HG03565 (cell line): ENCODE measurements around the gene UBXN10.

Experiments used
- ATAC-seq: cut with Tn5 transposase; IDR thresholded peaks from one replicate; pipeline ENCODE4 v1.9.1; 2021; ENCODE audit warnings: mild to moderate bottlenecking, moderate library complexity; ENCODE audit not compliant: unreplicated experiment

UBXN10 gene

DNA sequence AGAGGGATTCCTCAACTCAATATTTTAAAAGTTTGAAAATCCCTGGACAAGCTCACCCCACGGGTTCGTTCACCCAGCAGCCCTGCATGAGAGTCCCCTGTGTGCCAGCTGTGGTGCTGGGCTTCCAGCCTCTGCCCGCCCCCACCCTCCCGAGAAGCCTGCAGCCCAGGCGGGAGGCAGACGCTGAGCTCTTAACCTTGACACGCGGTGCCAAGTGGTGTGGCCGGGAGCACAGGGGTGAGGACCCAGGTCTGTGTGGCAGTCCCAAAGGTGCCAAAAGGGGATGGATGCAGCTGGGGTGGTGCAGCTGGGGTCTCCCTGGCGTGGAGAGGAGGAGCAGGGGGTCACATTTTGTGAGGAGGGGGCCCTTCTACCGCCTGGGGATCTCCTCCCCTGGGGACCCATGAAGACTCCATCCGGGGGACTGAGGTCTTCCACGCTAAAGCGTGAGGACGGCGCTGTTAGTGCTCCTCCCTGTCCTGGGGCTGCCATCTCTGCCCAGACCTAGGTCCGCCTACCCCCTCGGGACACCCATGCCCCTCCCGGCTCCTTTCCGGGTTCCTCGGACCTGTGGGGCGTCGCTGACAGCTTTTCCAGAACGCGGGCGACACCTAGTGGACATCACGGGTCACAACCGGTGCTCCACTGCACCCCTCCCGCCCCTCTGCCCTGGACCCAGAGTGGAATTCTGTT is 33.8 kb upstream of the UBXN10 start:
- ATAC-seq: no peak

DNA sequence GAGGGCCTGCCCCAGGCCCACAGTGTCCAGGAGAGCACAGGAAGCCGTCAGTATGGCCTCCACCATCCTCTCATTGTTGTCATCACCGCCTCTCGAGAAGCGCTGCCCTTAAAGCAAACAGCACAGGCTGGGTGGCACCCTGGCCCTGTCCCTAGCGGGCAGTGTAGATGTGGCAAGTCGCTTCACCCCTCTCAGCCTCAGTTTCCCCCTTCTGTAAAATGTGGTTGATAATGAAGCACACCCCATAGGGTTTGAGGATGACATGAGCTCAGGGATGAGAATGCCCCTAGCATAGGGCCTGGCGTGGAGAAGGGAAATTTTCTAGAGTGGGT is 33.3 kb upstream of the UBXN10 start:
- ATAC-seq: no peak

- ATAC-seq: no peak
Observed at GRCh38 chr1:20153000-20153418, 32.9 kb upstream of the UBXN10 start.

DNA sequence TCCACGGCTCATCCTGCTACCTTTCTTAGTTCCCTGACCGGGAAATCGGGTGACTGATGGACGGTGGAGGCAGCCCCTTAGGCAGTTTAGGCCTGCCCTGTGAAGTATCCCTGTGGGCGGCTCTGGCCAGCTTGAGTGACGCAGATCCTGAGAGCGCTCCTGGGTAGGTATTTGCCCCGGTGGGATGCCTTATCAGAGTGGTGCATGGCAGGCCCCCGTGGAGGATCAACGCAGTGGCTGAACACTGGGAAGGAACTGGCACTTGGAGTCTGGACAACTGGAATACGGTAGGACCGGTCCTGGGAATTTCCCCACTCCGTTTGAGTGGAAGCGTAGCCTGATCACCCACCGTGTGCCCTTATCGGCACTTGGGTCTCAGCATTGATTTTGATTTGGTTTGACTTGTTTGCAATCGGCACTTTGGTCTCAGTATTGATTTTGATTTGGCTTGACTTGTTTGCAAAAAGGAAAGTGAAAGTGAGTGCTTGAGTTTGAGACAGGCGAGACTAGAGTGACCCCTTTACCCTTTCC is 31.5 kb upstream of the UBXN10 start:
- ATAC-seq: no peak

- ATAC-seq: no peak
Observed at GRCh38 chr1:20158358-20159070, 27.4 kb upstream of the UBXN10 start.

- ATAC-seq: no peak
Observed at GRCh38 chr1:20160034-20160433, 25.9 kb upstream of the UBXN10 start.

DNA sequence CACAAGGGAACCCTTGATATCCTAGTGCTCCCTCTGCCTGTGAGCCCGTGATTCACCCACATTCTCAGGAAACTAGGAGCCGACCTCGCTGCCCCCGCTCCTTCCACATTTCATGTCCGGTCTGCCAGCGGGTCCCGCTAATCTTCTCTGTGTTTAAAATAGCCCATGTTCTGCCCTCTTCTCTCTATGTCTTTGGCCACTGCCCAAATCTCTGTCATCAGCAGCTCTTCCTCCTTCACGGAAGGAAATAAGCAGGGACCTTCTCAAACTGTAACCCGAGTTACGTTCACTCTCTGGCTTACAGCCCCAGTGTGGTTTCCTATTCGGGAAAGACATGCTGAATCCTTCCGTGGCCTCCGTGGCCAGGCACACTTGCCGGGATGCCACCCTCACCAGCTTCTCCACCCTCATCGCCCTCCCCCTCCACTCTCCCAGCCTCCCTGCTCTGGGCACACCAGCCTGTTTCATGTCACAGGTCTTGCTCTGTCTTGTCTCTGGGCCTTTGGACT is 21.1 kb upstream of the UBXN10 start:
- no peak for ATAC-seq

DNA sequence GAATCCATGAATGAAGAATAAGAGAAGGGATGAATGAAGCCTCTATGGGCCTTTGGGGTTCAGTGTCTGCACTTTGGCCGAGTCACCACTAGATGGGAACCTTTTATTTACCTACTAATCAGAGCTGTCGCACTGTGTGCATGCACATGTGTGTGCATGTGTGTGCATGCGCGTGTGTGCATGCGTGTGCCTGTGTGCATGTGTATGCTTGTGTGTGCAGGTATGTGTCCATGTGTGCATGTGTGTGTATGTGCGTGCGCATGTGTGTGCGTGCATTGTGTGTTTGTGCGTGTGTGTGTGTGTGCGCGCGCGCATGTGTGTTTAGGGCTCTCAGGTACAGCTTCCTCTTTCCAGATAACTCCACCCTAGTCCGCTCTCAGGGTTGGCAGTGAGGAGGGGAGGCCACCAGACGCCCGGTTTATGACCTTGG is 20.4 kb upstream of the UBXN10 start:
- no peak for ATAC-seq

DNA sequence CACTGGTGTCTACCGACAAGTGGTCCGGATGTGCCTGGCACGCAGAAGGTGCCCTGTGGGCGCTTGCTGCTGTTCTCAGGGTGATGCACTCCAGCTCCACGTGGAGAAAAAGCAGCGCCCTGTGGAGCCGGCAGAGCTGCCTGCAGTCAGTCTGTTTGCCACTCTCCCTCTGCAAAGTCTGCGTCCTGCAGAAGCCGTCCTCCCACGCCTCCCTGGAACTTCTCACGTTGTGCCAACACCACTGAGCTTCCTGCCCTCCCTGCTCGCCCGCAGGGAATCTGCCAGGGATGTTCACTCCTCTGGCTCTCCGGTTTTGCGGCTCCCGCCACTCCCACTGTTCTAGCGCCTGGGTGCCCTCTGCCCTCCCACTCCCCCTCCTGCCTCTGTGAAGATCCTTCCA is 19.8 kb upstream of the UBXN10 start:
- no peak for ATAC-seq

- ATAC-seq: no peak
Observed at GRCh38 chr1:20167126-20167525, 18.8 kb upstream of the UBXN10 start.

DNA sequence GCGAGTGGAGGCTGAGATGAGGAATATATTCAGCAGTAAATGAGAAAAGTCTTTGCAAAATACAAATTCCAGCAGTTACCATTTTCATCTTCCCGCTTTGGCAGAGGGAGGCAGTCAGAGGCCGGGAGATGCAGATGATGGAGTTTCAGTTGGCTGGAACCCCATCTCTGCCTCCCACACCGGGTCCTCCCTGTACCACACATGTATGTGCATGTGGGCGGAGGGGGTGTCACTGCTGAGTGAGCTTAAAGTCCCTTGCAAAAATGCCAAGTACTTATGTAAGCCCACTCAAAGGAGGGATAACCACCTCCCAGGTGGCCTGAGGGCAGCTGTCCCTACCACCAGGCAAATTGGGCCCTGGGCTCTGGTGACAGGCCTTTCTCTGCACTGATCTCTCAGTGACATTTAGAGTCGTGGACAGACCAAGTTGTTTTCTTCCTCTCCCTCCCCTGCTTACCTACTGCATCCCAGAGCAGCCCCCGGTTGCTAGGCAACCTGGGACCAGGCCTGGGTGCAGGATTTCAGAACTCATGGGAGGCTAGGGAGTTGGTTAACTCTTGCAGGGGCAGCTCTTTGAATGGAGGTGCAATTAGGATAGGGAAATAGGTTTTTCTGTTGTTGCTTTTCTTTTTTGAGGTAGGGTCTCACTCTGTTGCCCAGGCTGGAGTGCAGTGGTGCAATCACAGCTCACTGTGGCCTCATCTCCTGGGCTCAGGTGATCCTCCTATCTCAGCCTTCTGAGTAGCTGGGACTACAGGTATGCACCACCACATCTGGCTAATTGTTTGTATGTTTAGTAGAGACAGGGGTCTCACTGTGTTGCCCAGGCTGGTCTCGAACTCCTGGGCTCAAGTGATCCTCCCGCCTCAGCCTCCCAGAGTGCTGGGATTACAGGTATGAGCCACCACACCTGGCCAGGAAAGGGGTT is 17.1 kb upstream of the UBXN10 start:
- no peak for ATAC-seq

DNA sequence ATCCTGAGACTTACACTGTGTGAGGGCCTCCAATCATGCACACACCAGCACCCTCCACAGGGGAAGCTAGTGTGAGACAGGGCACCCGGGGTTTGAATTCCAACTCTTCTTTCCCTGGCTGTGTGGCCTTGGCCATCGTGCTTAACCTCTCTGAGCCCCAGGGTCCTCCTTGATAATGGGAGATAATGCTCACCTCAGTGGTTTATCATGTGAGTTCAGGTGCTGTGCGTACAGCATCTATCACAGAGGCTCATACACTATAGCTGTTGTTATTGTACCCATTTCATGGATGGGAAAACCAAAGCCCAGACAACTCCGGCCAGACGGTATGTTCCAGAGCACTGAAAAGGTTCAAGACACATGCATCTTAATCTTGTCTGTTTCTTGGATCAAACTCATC is 16.0 kb upstream of the UBXN10 start:
- ATAC-seq: no peak

GRCh38 chr1:20172033-20172590 is 13.8 kb upstream of the UBXN10 start:
- no peak for ATAC-seq

GRCh38 chr1:20174937-20175666 is 10.8 kb upstream of the UBXN10 start:
- no peak for ATAC-seq

GRCh38 chr1:20178634-20179370 is 7.1 kb upstream of the UBXN10 start:
- ATAC-seq: no peak

DNA sequence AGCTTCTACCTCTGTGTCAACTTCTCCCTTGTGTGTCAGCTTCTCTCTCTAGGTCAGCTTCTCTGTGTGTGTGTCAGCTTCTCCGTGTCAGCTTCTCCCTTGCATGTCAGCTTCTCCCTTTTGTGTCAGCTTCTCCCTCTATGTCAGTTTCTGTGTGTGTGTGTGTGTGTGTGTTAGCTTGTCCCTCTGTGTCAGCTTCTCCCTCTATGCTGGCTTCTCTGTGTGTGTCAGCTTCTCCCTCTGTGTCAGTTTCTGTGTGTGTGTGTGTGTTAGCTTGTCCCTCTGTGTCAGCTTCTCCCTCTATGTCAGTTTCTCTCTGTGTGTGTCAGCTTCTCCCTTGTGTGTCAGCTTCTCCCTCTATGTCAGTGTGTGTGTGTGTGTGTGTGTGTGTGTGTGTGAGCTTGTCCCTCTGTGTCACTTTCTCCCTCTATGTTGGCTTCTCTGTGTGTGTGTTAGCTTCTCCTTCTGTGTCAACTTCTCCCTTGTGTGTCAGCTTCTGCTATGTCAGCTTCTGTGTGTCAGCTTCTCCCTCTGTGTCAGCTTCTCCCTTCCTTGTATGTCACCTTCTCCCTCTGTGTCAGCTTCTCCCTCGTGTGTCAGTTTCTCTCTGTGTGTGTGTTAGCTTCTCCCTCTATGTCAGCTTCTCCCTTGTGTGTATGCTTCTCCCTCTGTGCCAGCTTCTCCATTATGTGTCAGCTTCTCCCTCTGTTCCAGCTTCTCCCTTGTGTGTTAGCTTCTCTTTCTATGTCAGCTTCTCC is 6.3 kb upstream of the UBXN10 start:
- ATAC-seq: no peak

GRCh38 chr1:20180129-20180843 is 5.6 kb upstream of the UBXN10 start:
- ATAC-seq: no peak

DNA sequence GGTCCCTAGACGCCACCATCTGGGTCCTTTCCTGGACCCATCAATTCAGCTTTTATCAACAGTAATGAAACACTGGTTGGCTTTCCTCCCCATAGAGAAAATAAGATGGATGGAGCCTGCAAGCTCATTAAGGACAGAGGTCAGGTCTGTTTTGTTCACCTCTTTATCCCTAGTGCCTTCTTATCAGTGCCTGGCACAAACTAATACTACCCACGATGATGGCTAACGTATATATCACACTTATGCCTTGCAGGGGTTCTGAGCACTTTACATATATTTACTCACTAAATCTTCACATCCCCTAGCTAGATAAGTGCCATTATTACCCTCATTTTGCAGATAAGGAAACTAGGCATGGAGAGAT is 5.1 kb upstream of the UBXN10 start:
- ATAC-seq: no peak
